Activated CD8-positive, alpha-beta T cell treated with anti-CD3 and anti-CD28 coated beads for 36 hours (primary cell): ENCODE measurements around the gene IL23R. TPM values are rescaled to one million over a fixed set of nuclear protein-coding genes. Genes with fewer than 3 reads are reported as not detected.

Experiments used
- ATAC-seq: fragments of 200-7000 bp; cut with Tn5 transposase; one replicate; pipeline ENCODE4 v1.10.0; 2021; ENCODE audit warnings: mild to moderate bottlenecking, moderate library complexity
- CTCF ChIA-PET: fragments of 350-600 bp; sonication (Branson Sonifier 250); formaldehyde crosslinking; loops from one replicate; lab custom pipeline; 2021; ENCODE audit warnings: antibody characterized with exemption; lab: Charles Lee
- POLR2A ChIA-PET: fragments of 350-600 bp; sonication (Branson Sonifier 250); formaldehyde crosslinking; loops from one replicate; lab custom pipeline; 2021; ENCODE audit warnings: antibody characterized with exemption; lab: Charles Lee
- DNase-seq: peaks from one replicate; pipeline ENCODE4 v3.0.0-alpha.2; 2020
- H3K27ac Mint-ChIP-seq: one replicate; pipeline ENCODE4 v1.8.0; 2021; ENCODE audit warnings: mild to moderate bottlenecking, mixed read lengths
- H3K27me3 Mint-ChIP-seq: one replicate; pipeline ENCODE4 v1.8.0; 2021; ENCODE audit warnings: mixed read lengths
- H3K36me3 Mint-ChIP-seq: one replicate; pipeline ENCODE4 v1.8.0; 2021; ENCODE audit warnings: low read depth, mixed read lengths
- H3K4me1 Mint-ChIP-seq: one replicate; pipeline ENCODE4 v1.8.0; 2021; ENCODE audit warnings: low read depth, mixed read lengths
- H3K4me3 Mint-ChIP-seq: one replicate; pipeline ENCODE4 v1.8.0; 2021; ENCODE audit warnings: mild to moderate bottlenecking, moderate library complexity, mixed read lengths
- H3K9me3 Mint-ChIP-seq: one replicate; pipeline ENCODE4 v1.8.0; 2021; ENCODE audit warnings: mixed read lengths
- CTCF ChIP-seq: fragments of 200-600 bp; IDR thresholded peaks from one replicate; pipeline ENCODE4 v1.8.0; 2022; ENCODE audit warnings: antibody characterized with exemption, mild to moderate bottlenecking
- intact Hi-C: fragments of 100-400 bp; cut with micrococcal nuclease; formaldehyde crosslinking; loops from one replicate; pipeline ENCODE4 v1.10.0; 2022
- total RNA-seq, 2 experiments: library from RNA; stranded (reverse); gene quantifications; one replicate each; pipeline ENCODE4 v1.2.3, GENCODE V29; 2021

The IL23R gene
- total RNA-seq, 2 experiments from 2014 or later, result 1.0 to 1.2 TPM

- Mint-ChIP-seq H3K4me3 (no peak overlapping the region), H3K27ac (no peak overlapping the region), H3K9me3 (no peaks in the 10 kb centered on the region), H3K36me3 (no peaks in the 10 kb centered on the region), H3K4me1 (peaks cover 4% of the 10 kb centered on the region), H3K27me3 (no peaks in the 10 kb centered on the region)
- no peak for TF ChIP-seq CTCF
- ATAC-seq, result no peak
- POLR2A ChIA-PET, result no interaction called here
- DNase-seq, result no peak
- intact Hi-C loops, result no loop called here
- CTCF ChIA-PET, result interaction anchor here (0.7 to 3.0 kb wide), 3 partner anchors 24 to 129 kb away, joined by 4 to 13 read pairs (median 10); no protein-coding TSS in a partner anchor
Measured at GRCh38 chr1:67124455-67124854, 41.8 kb upstream of the IL23R start.

- Mint-ChIP-seq H3K9me3 (no peaks in the 10 kb centered on the region), H3K4me1 (peaks cover 4% of the 10 kb centered on the region), H3K27ac (no peak overlapping the region), H3K4me3 (no peak overlapping the region), H3K36me3 (no peaks in the 10 kb centered on the region), H3K27me3 (no peaks in the 10 kb centered on the region)
- ATAC-seq (no peak), DNase-seq (no peak)
- POLR2A ChIA-PET, result interaction anchor here (0.7 to 1.3 kb wide), 2 partner anchors 9 to 86 kb away, joined by 3 read pairs; partner anchors contain the start of gene C1orf141
- no peak for TF ChIP-seq CTCF
- CTCF ChIA-PET, result interaction anchor here (1.0 to 3.0 kb wide), 6 partner anchors 11 to 130 kb away, joined by 3 to 13 read pairs (median 6); no protein-coding TSS in a partner anchor
- intact Hi-C loops, result no loop called here
Measured at GRCh38 chr1:67126111-67126746, 40.0 kb upstream of the IL23R start.

GRCh38 chr1:67126974-67127373 is 39.3 kb upstream of the IL23R start:
- Mint-ChIP-seq H3K9me3 (no peaks in the 10 kb centered on the region), H3K4me1 (peaks cover 4% of the 10 kb centered on the region), H3K36me3 (no peaks in the 10 kb centered on the region), H3K27me3 (no peaks in the 10 kb centered on the region), H3K4me3 (no peak overlapping the region), H3K27ac (no peak overlapping the region)
- POLR2A ChIA-PET, result interaction anchor here (0.7 to 1.3 kb wide), 2 partner anchors 8 to 85 kb away, joined by 3 read pairs; partner anchors contain the start of gene C1orf141
- no peak for TF ChIP-seq CTCF
- DNase-seq (no peak), ATAC-seq (no peak)
- intact Hi-C loops, result no loop called here
- CTCF ChIA-PET, result interaction anchor here (1.0 to 3.0 kb wide), 5 partner anchors 10 to 131 kb away, joined by 3 to 13 read pairs (median 7); no protein-coding TSS in a partner anchor

- H3K27ac Mint-ChIP-seq, result no peak overlapping the region
- intact Hi-C loops, result no loop called here
- no peaks in the 10 kb centered on the region for H3K9me3 Mint-ChIP-seq
- CTCF ChIA-PET, result interaction anchor here (1.3 to 2.2 kb wide), 2 partner anchors 18 to 82 kb away, joined by 3 to 9 read pairs; no protein-coding TSS in a partner anchor
- no peak overlapping the region for H3K4me3 Mint-ChIP-seq
- POLR2A ChIA-PET, result no interaction called here
- DNase-seq (no peak), ATAC-seq (no peak)
- no peak for TF ChIP-seq CTCF
- peaks cover 4% of the 10 kb centered on the region for H3K27me3 Mint-ChIP-seq
- peaks cover 12% of the 10 kb centered on the region for H3K4me1 Mint-ChIP-seq
- no peaks in the 10 kb centered on the region for H3K36me3 Mint-ChIP-seq
Measured at GRCh38 chr1:67130673-67131072, 35.6 kb upstream of the IL23R start.

- no peak for DNase-seq
- Mint-ChIP-seq H3K9me3 (no peaks in the 10 kb centered on the region), H3K27ac (no peak overlapping the region), H3K4me3 (no peak overlapping the region), H3K4me1 (peaks cover 8% of the 10 kb centered on the region), H3K27me3 (peaks cover 4% of the 10 kb centered on the region), H3K36me3 (no peaks in the 10 kb centered on the region)
- POLR2A ChIA-PET, result no interaction called here
- intact Hi-C loops, result no loop called here
- TF ChIP-seq CTCF, result no peak
- CTCF ChIA-PET, result interaction anchor here (4.0 kb wide), 1 partner anchor 79 kb away, joined by 20 read pairs; no protein-coding TSS in a partner anchor
- ATAC-seq, result no peak
Measured at GRCh38 chr1:67133177-67133576, 33.1 kb upstream of the IL23R start.
